IPS DF 6.9 (cell line): ENCODE measurements around the gene SUSD6.

Experiments used
- DNase-seq: peaks from one replicate; pipeline ENCODE4 v3.0.0-alpha.2; 2013; ENCODE audit warnings: low read depth, low spot score
- H3K27ac ChIP-seq: one replicate; pipeline ENCODE4 v1.5.1; 2013; ENCODE audit warnings: low read length, control low read depth
- H3K27me3 ChIP-seq: 2 replicates; pipeline ENCODE4 v1.6.1; 2013; ENCODE audit warnings: mild to moderate bottlenecking, low read length; ENCODE audit not compliant: control insufficient read depth, insufficient read depth
- H3K36me3 ChIP-seq: 2 replicates; pipeline ENCODE4 v1.6.1; 2013; ENCODE audit warnings: low read length; ENCODE audit not compliant: control insufficient read depth, insufficient read depth
- H3K4me1 ChIP-seq: 2 replicates; pipeline ENCODE4 v1.6.1; 2013; ENCODE audit warnings: low read length; ENCODE audit not compliant: control insufficient read depth, insufficient read depth
- H3K4me3 ChIP-seq: 2 replicates; pipeline ENCODE4 v1.5.1; 2013; ENCODE audit warnings: mild to moderate bottlenecking, low read length
- H3K9me3 ChIP-seq: 2 replicates; pipeline ENCODE4 v1.6.1; 2013; ENCODE audit warnings: low read length, inconsistent platforms; ENCODE audit not compliant: control insufficient read depth, insufficient read depth
- WGBS: extraction: QIAGEN DNeasy Blood & Tissue Kit; methylation state at CpG from one replicate; pipeline ENCODE4 v1.1.7; 2013; ENCODE audit warnings: mixed read lengths, missing lambda C conversion rate; ENCODE audit not compliant: insufficient read length, insufficient coverage; 5-methylcytosine and 5-hydroxymethylcytosine counted together

The SUSD6 gene

GRCh38 chr14:69610874-69611171, 573 bp upstream of the SUSD6 start:
- H3K4me1 ChIP-seq = peaks cover 2% of the 10 kb centered on the region; the same call in 1 of the 2 replicates
- peak overlapping the region; percentile 60; the same call in 1 of the 2 replicates for H3K4me3 ChIP-seq
- no CpG with 5 or more reads among the region's 8 CpGs for WGBS

GRCh38 chr14:69612014-69612782, 802 bp downstream of the SUSD6 start:
- Histone ChIP-seq H3K4me1 (peaks cover 2% of the 10 kb centered on the region; the same call in 1 of the 2 replicates), H3K36me3 (no peaks in the 10 kb centered on the region), H3K4me3 (peak overlapping the region; percentile 96), H3K27me3 (no peaks in the 10 kb centered on the region), H3K9me3 (no peaks in the 10 kb centered on the region), H3K27ac (no peak overlapping the region)
- DNase-seq = no peak
- WGBS = no CpG with 5 or more reads among the region's 47 CpGs

More at GRCh38 chr14:69610874-69611171, 573 bp upstream of the SUSD6 start:
- no peaks in the 10 kb centered on the region for H3K9me3 ChIP-seq
- DNase-seq = no peak
- no peaks in the 10 kb centered on the region for H3K27me3 ChIP-seq
- no peaks in the 10 kb centered on the region for H3K36me3 ChIP-seq
- no peak overlapping the region for H3K27ac ChIP-seq

GRCh38 chr14:69612783-69613130, 1.4 kb downstream of the SUSD6 start:
- H3K36me3 ChIP-seq = no peaks in the 10 kb centered on the region
- DNase-seq = no peak
- no CpG with 5 or more reads among the region's 2 CpGs for WGBS
- peaks cover 2% of the 10 kb centered on the region; the same call in 1 of the 2 replicates for H3K4me1 ChIP-seq
- H3K4me3 ChIP-seq = peak overlapping the region; percentile 96; the same call in 1 of the 2 replicates
- H3K27ac ChIP-seq = no peak overlapping the region
- no peaks in the 10 kb centered on the region for H3K27me3 ChIP-seq
- H3K9me3 ChIP-seq = no peaks in the 10 kb centered on the region

- H3K27ac ChIP-seq = no peak overlapping the region
- no peak overlapping the region for H3K4me3 ChIP-seq
Measured at GRCh38 chr14:69613312-69614073, 2.1 kb downstream of the SUSD6 start.

GRCh38 chr14:69614592-69614991, 3.2 kb downstream of the SUSD6 start:
- Histone ChIP-seq H3K27ac (no peak overlapping the region), H3K36me3 (no peaks in the 10 kb centered on the region), H3K4me1 (peaks cover 2% of the 10 kb centered on the region; the same call in 1 of the 2 replicates), H3K9me3 (no peaks in the 10 kb centered on the region), H3K4me3 (no peak overlapping the region), H3K27me3 (no peaks in the 10 kb centered on the region)
- WGBS = no CpG with 5 or more reads among the region's 2 CpGs
- DNase-seq = no peak

More at GRCh38 chr14:69613312-69614073, 2.1 kb downstream of the SUSD6 start:
- no peaks in the 10 kb centered on the region for H3K27me3 ChIP-seq
- H3K36me3 ChIP-seq = no peaks in the 10 kb centered on the region
- no peaks in the 10 kb centered on the region for H3K9me3 ChIP-seq
- no CpG with 5 or more reads among the region's 4 CpGs for WGBS
- peaks cover 2% of the 10 kb centered on the region; the same call in 1 of the 2 replicates for H3K4me1 ChIP-seq
- no peak for DNase-seq

GRCh38 chr14:69615121-69615495, 3.7 kb downstream of the SUSD6 start:
- no CpG with 5 or more reads among the region's 5 CpGs for WGBS
- Histone ChIP-seq H3K27me3 (no peaks in the 10 kb centered on the region), H3K36me3 (no peaks in the 10 kb centered on the region), H3K27ac (no peak overlapping the region), H3K9me3 (no peaks in the 10 kb centered on the region), H3K4me1 (peaks cover 2% of the 10 kb centered on the region; the same call in 1 of the 2 replicates), H3K4me3 (no peak overlapping the region)
- no peak for DNase-seq

- Histone ChIP-seq H3K9me3 (no peaks in the 10 kb centered on the region), H3K4me3 (no peak overlapping the region), H3K27ac (no peak overlapping the region), H3K36me3 (no peaks in the 10 kb centered on the region), H3K4me1 (peaks cover 2% of the 10 kb centered on the region; the same call in 1 of the 2 replicates), H3K27me3 (no peaks in the 10 kb centered on the region)
- no CpG with 5 or more reads among the region's 9 CpGs for WGBS
- DNase-seq = no peak
Measured at GRCh38 chr14:69615496-69616407, 4.4 kb downstream of the SUSD6 start.

GRCh38 chr14:69616408-69616773, 5.0 kb downstream of the SUSD6 start:
- Histone ChIP-seq H3K36me3 (no peaks in the 10 kb centered on the region), H3K4me3 (no peak overlapping the region), H3K4me1 (peaks cover 2% of the 10 kb centered on the region; the same call in 1 of the 2 replicates), H3K9me3 (no peaks in the 10 kb centered on the region), H3K27me3 (no peaks in the 10 kb centered on the region), H3K27ac (no peak overlapping the region)
- WGBS = no CpG with 5 or more reads among the region's 1 CpG
- DNase-seq = no peak

GRCh38 chr14:69617796-69618195, 6.4 kb downstream of the SUSD6 start:
- no peaks in the 10 kb centered on the region for H3K4me1 ChIP-seq
- no peaks in the 10 kb centered on the region for H3K36me3 ChIP-seq
- no CpG with 5 or more reads among the region's 1 CpG for WGBS
- H3K27me3 ChIP-seq = no peaks in the 10 kb centered on the region
- no peak overlapping the region for H3K4me3 ChIP-seq
- DNase-seq = no peak
- H3K27ac ChIP-seq = no peak overlapping the region
- H3K9me3 ChIP-seq = no peaks in the 10 kb centered on the region

GRCh38 chr14:69619012-69619411, 7.6 kb downstream of the SUSD6 start:
- no peak for DNase-seq

More at GRCh38 chr14:69619012-69619411, 7.6 kb downstream of the SUSD6 start:
- Histone ChIP-seq H3K36me3 (no peaks in the 10 kb centered on the region), H3K9me3 (no peaks in the 10 kb centered on the region), H3K27ac (no peak overlapping the region), H3K4me1 (no peaks in the 10 kb centered on the region), H3K27me3 (no peaks in the 10 kb centered on the region), H3K4me3 (no peak overlapping the region)
- WGBS = no CpG with 5 or more reads among the region's 4 CpGs
